HepG2 (cell line): Measurements from ENCODE around the gene PTTG1. TPM values are rescaled to one million over a fixed set of nuclear protein-coding genes. Genes with fewer than 3 reads are reported as not detected.

Source experiments
- ATAD3A ChIP-seq: sonication (generic); formaldehyde crosslinking; IDR thresholded peaks from 2 replicates; pipeline ENCODE4 v1.4.0; 2020; ENCODE audit warnings: missing genetic modification reagents
- CEBPZ ChIP-seq: IDR thresholded peaks from 2 replicates; pipeline ENCODE4 v1.6.1; 2012; ENCODE audit warnings: low read length, improper control_type of control experiment
- GZF1 ChIP-seq: sonication (generic); formaldehyde crosslinking; IDR thresholded peaks from 2 replicates; pipeline ENCODE4 v1.5.1; 2020; ENCODE audit warnings: mild to moderate bottlenecking, missing genetic modification reagents
- HIC2 ChIP-seq: sonication (generic); formaldehyde crosslinking; IDR thresholded peaks from 2 replicates; pipeline ENCODE4 v1.9.0; 2022; ENCODE audit warnings: low read depth, missing genetic modification reagents
- KLF13 ChIP-seq: sonication (generic); formaldehyde crosslinking; IDR thresholded peaks from 2 replicates; pipeline ENCODE4 v1.4.0; 2020; ENCODE audit warnings: mild to moderate bottlenecking, missing genetic modification reagents
- LCORL ChIP-seq, 2 experiments: fragments of 450-650 bp in 1 of 2; sonication (generic) in 1 of 2; formaldehyde crosslinking in 1 of 2; IDR thresholded peaks; 2 replicates each; pipeline versions ENCODE4 v1.5.0 to v1.6.1; 2017 to 2020; ENCODE audit warnings: antibody characterized with exemption in 1 of 2, missing genetic modification reagents in 1 of 2
- MLX ChIP-seq: IDR thresholded peaks from 2 replicates; pipeline ENCODE4 v1.6.1; 2016
- NBN ChIP-seq: fragments of 450-650 bp; conservative IDR thresholded peaks from 2 replicates; pipeline ENCODE4 v1.6.1; 2017
- RFX3 ChIP-seq: IDR thresholded peaks from 2 replicates; pipeline ENCODE4 v1.6.1; 2016; ENCODE audit warnings: missing biosample characterization, missing genetic modification reagents
- SIX4 ChIP-seq: sonication (generic); formaldehyde crosslinking; IDR thresholded peaks from 2 replicates; pipeline ENCODE4 v1.4.0; 2020; ENCODE audit warnings: missing genetic modification reagents
- SOX6 ChIP-seq, 2 experiments: fragments of 450-650 bp in 1 of 2; sonication (generic) in 1 of 2; formaldehyde crosslinking in 1 of 2; IDR thresholded peaks; 2 replicates each; pipeline versions ENCODE4 v1.4.0 to v1.6.1; 2017 to 2020; ENCODE audit warnings: antibody characterized with exemption in 1 of 2, mild to moderate bottlenecking in 1 of 2, missing genetic modification reagents in 1 of 2
- XBP1 ChIP-seq: sonication (generic); formaldehyde crosslinking; IDR thresholded peaks from 2 replicates; pipeline ENCODE4 v1.5.0; 2020; ENCODE audit warnings: missing genetic modification reagents
- ZFP36L1 ChIP-seq: sonication (generic); formaldehyde crosslinking; IDR thresholded peaks from 2 replicates; pipeline ENCODE4 v1.8.0; 2022; ENCODE audit warnings: mild to moderate bottlenecking, missing genetic modification reagents, moderate library complexity
- ZNF281 ChIP-seq: sonication (generic); formaldehyde crosslinking; IDR thresholded peaks from 2 replicates; pipeline ENCODE4 v1.4.0; 2020; ENCODE audit warnings: missing genetic modification reagents, borderline replicate concordance
- ZNF331 ChIP-seq: sonication (generic); formaldehyde crosslinking; IDR thresholded peaks from 2 replicates; pipeline ENCODE4 v1.4.0; 2020; ENCODE audit warnings: missing genetic modification reagents
- ZNF567 ChIP-seq: sonication (generic); formaldehyde crosslinking; IDR thresholded peaks from 2 replicates; pipeline ENCODE4 v1.8.1; 2023; ENCODE audit warnings: mild to moderate bottlenecking, missing genetic modification reagents, borderline replicate concordance
- ZNF580 ChIP-seq: IDR thresholded peaks from 2 replicates; pipeline ENCODE4 v1.6.1; 2016; ENCODE audit warnings: low read depth, borderline replicate concordance
- ZNF652 ChIP-seq: IDR thresholded peaks from 2 replicates; pipeline ENCODE4 v1.6.1; 2016; ENCODE audit warnings: low read depth, borderline replicate concordance
- ZNF766 ChIP-seq: sonication (generic); formaldehyde crosslinking; IDR thresholded peaks from 2 replicates; pipeline ENCODE4 v1.5.0; 2020; ENCODE audit warnings: missing genetic modification reagents, borderline replicate concordance
- ZNF839 ChIP-seq: sonication (generic); formaldehyde crosslinking; IDR thresholded peaks from 2 replicates; pipeline ENCODE4 v1.4.0; 2020; ENCODE audit warnings: missing genetic modification reagents, mild to moderate bottlenecking, borderline replicate concordance
- polyA plus RNA-seq, 8 experiments: library from polyadenylated mRNA; depleted of rRNA in 3 of 8; stranded (reverse) in 7 of 8; unstranded in 1 of 8; fragments of >200 nt; fragmentation: Illumina TruSeq in 4 of 8; extraction: Trizol in 4 of 8; gene quantifications; 2 replicates each; pipeline versions ENCODE4 v1.2.1 to v1.2.3, GENCODE V29; 2011 to 2016; ENCODE audit warnings: low read depth in 4 of 8, missing spikeins in 1 of 8, mixed read lengths in 1 of 8; ENCODE audit not compliant: insufficient read depth in 1 of 8
- total RNA-seq, 5 experiments: library from RNA; depleted of rRNA; stranded (reverse); fragments of >200 nt; fragmentation: Illumina TruSeq; extraction: Trizol; gene quantifications; 2 replicates each; pipeline ENCODE4 v1.2.3, GENCODE V29; 2016; ENCODE audit warnings: low read depth in 1 of 5

The PTTG1 gene
- total and polyA plus RNA-seq, 2 of the 13 experiments (the other 11 are each of a cell fraction or from before 2014, with no cell fraction given) = 102 to 161 TPM

- TF ChIP-seq ZNF281 (CRISPR knock-in tag) (0 out of 2 replicates have a peak, but pooled peaks have one; percentile 10), MLX (CRISPR knock-in tag) (no peak; the same call in 1 of the 2 replicates), NBN (no peak), ZNF839 (no peak; the same call in 1 of the 2 replicates), KLF13 (CRISPR knock-in tag) (no peak), RFX3 (CRISPR knock-in tag) (no peak), GZF1 (CRISPR knock-in tag) (no peak), ZNF567 (CRISPR knock-in tag) (no peak; the same call in 1 of the 2 replicates), ZNF331 (CRISPR knock-in tag) (peak; percentile 71; the same call in 1 of the 2 replicates), SIX4 (CRISPR knock-in tag) (peak; percentile 71), CEBPZ (no peak), SOX6 (IDR thresholded peaks at IDR 0.05) (no peak), SOX6 (CRISPR knock-in tag; IDR thresholded peaks at IDR 0.05) (peak; percentile 94), HIC2 (CRISPR knock-in tag) (0 out of 2 replicates have a peak, but pooled peaks have one; percentile 64), ZNF766 (CRISPR knock-in tag) (peak; percentile 63), ZNF580 (CRISPR knock-in tag) (peak; percentile 88), ZFP36L1 (CRISPR knock-in tag) (peak; percentile 71; the same call in 1 of the 2 replicates), ZNF652 (no peak), XBP1 (CRISPR knock-in tag) (no peak), ATAD3A (no peak), LCORL (IDR thresholded peaks at IDR 0.05) (no peak), LCORL (CRISPR knock-in tag; IDR thresholded peaks at IDR 0.05) (peak; percentile 91)
Measured at GRCh38 chr5:160467555-160468362, 46.1 kb downstream of the PTTG1 start (continued).
